ENCODE measurements around the gene TBK1. TPM values are rescaled to one million over a fixed set of nuclear protein-coding genes. Genes with fewer than 3 reads are reported as not detected.
"Not testable (repeated sequence)": the region's sequence is repeated elsewhere in the genome, so short reads cannot be mapped to it uniquely, and the experiment has no call there.

TBK1 gene
- total RNA-seq, 1 donor from 2014 or later: 15.0 TPM

GRCh38 chr12:64534672-64535199, 82.8 kb downstream of the TBK1 start:
- Mint-ChIP-seq H3K4me3 (ENCODE audit: unreplicated experiment) (no peak overlapping the region), H3K36me3 (ENCODE audit: low read depth) (no peaks in the 10 kb centered on the region), H3K9me3 (ENCODE audit: low read depth) (no peaks in the 10 kb centered on the region), H3K27me3 (ENCODE audit: low read depth) (peaks cover 2% of the 10 kb centered on the region), H3K27ac (ENCODE audit: unreplicated experiment) (no peak overlapping the region), H3K4me1 (ENCODE audit: low read depth) (no peaks in the 10 kb centered on the region)
- no peak for DNase-seq (ENCODE audit: low spot score)
- TF ChIP-seq CTCF (IDR thresholded peaks at IDR 0.05): no peak

- H3K27me3 Mint-ChIP-seq (ENCODE audit: low read depth): peaks cover 2% of the 10 kb centered on the region
- H3K27ac Mint-ChIP-seq (ENCODE audit: unreplicated experiment): no peak overlapping the region
- H3K4me3 Mint-ChIP-seq (ENCODE audit: unreplicated experiment): no peak overlapping the region
- no peaks in the 10 kb centered on the region for H3K4me1 Mint-ChIP-seq (ENCODE audit: low read depth)
- DNase-seq (ENCODE audit: low spot score): no peak
- no peaks in the 10 kb centered on the region for H3K36me3 Mint-ChIP-seq (ENCODE audit: low read depth)
- no peaks in the 10 kb centered on the region for H3K9me3 Mint-ChIP-seq (ENCODE audit: low read depth)
- TF ChIP-seq CTCF (IDR thresholded peaks at IDR 0.05): no peak
Observed at GRCh38 chr12:64538121-64538520, 86.2 kb downstream of the TBK1 start.

- DNase-seq (ENCODE audit: low spot score); H3K4me3 Mint-ChIP-seq (ENCODE audit: unreplicated experiment); H3K27ac Mint-ChIP-seq (ENCODE audit: unreplicated experiment); H3K36me3 Mint-ChIP-seq (ENCODE audit: low read depth); H3K4me1 Mint-ChIP-seq (ENCODE audit: low read depth); H3K9me3 Mint-ChIP-seq (ENCODE audit: low read depth); H3K27me3 Mint-ChIP-seq (ENCODE audit: low read depth): not testable (repeated sequence)
Observed at GRCh38 chr12:64542409-64543047, 90.6 kb downstream of the TBK1 start.

GRCh38 chr12:64544371-64545080, 92.6 kb downstream of the TBK1 start:
- H3K27me3 Mint-ChIP-seq (ENCODE audit: low read depth): no peaks in the 10 kb centered on the region
- no peak for TF ChIP-seq CTCF (IDR thresholded peaks at IDR 0.05)
- peaks cover under 1% of the 10 kb centered on the region for H3K4me1 Mint-ChIP-seq (ENCODE audit: low read depth)
- H3K36me3 Mint-ChIP-seq (ENCODE audit: low read depth): no peaks in the 10 kb centered on the region
- H3K9me3 Mint-ChIP-seq (ENCODE audit: low read depth): no peaks in the 10 kb centered on the region
- H3K27ac Mint-ChIP-seq (ENCODE audit: unreplicated experiment): no peak overlapping the region
- DNase-seq (ENCODE audit: low spot score): no peak
- no peak overlapping the region for H3K4me3 Mint-ChIP-seq (ENCODE audit: unreplicated experiment)

GRCh38 chr12:64545081-64545382, 93.1 kb downstream of the TBK1 start:
- TF ChIP-seq CTCF (IDR thresholded peaks at IDR 0.05): no peak
- Mint-ChIP-seq H3K4me3 (ENCODE audit: unreplicated experiment) (no peak overlapping the region), H3K36me3 (ENCODE audit: low read depth) (no peaks in the 10 kb centered on the region), H3K27me3 (ENCODE audit: low read depth) (no peaks in the 10 kb centered on the region), H3K4me1 (ENCODE audit: low read depth) (peaks cover 4% of the 10 kb centered on the region), H3K27ac (ENCODE audit: unreplicated experiment) (no peak overlapping the region), H3K9me3 (ENCODE audit: low read depth) (no peaks in the 10 kb centered on the region)
- DNase-seq (ENCODE audit: low spot score): no peak

All from chondrocyte (in vitro differentiated cells).